HG03521 (cell line): ENCODE results near the gene HIGD1A.

Experiments used
- ATAC-seq: cut with Tn5 transposase; IDR thresholded peaks from one replicate; pipeline ENCODE4 v1.9.1; 2021; ENCODE audit warnings: mild to moderate bottlenecking, moderate library complexity; ENCODE audit not compliant: unreplicated experiment

Gene HIGD1A

GRCh38 chr3:42804106-42804830 is at the start of gene HIGD1A:
HIGD1A (minus strand) TSS chr3:42804490; CDS start chr3:42794253, 10,237 bp downstream.
- ATAC-seq, result peak; percentile 98

GRCh38 chr3:42853739-42854302 is 49.5 kb upstream of the HIGD1A start:
- no peak for ATAC-seq

GRCh38 chr3:42853056-42853455 is 48.8 kb upstream of the HIGD1A start:
- ATAC-seq, result no peak

- ATAC-seq, result no peak
Measured at GRCh38 chr3:42852441-42852840, 48.2 kb upstream of the HIGD1A start.

GRCh38 chr3:42851228-42851834 is 47.0 kb upstream of the HIGD1A start:
- ATAC-seq, result no peak

- no peak for ATAC-seq
Measured at GRCh38 chr3:42850263-42850662, 46.0 kb upstream of the HIGD1A start.

GRCh38 chr3:42849017-42849416 is 44.7 kb upstream of the HIGD1A start:
- no peak for ATAC-seq

- ATAC-seq, result no peak
Measured at GRCh38 chr3:42847731-42848130, 43.4 kb upstream of the HIGD1A start.

- no peak for ATAC-seq
Measured at GRCh38 chr3:42846685-42847522, 42.6 kb upstream of the HIGD1A start.

- ATAC-seq, result no peak
Measured at GRCh38 chr3:42844815-42845214, 40.5 kb upstream of the HIGD1A start.

GRCh38 chr3:42844412-42844713 is 40.1 kb upstream of the HIGD1A start:
- ATAC-seq, result no peak

- ATAC-seq, result no peak
Measured at GRCh38 chr3:42843713-42844411, 39.6 kb upstream of the HIGD1A start.

- no peak for ATAC-seq
Measured at GRCh38 chr3:42841332-42841731, 37.0 kb upstream of the HIGD1A start.

GRCh38 chr3:42839616-42840015 is 35.3 kb upstream of the HIGD1A start:
- ATAC-seq, result peak; percentile 98

GRCh38 chr3:42838571-42838970 is 34.3 kb upstream of the HIGD1A start:
- no peak for ATAC-seq

GRCh38 chr3:42836150-42837123 is 32.1 kb upstream of the HIGD1A start:
- no peak for ATAC-seq

- ATAC-seq, result no peak
Measured at GRCh38 chr3:42831321-42831713, 27.0 kb upstream of the HIGD1A start.

- no peak for ATAC-seq
Measured at GRCh38 chr3:42830437-42831320, 26.4 kb upstream of the HIGD1A start.
